GM21390 (cell line): ENCODE measurements around the gene CA11.

Source experiments
- ATAC-seq: cut with Tn5 transposase; IDR thresholded peaks from one replicate; pipeline ENCODE4 v1.9.1; 2021; ENCODE audit not compliant: unreplicated experiment

Gene CA11

DNA sequence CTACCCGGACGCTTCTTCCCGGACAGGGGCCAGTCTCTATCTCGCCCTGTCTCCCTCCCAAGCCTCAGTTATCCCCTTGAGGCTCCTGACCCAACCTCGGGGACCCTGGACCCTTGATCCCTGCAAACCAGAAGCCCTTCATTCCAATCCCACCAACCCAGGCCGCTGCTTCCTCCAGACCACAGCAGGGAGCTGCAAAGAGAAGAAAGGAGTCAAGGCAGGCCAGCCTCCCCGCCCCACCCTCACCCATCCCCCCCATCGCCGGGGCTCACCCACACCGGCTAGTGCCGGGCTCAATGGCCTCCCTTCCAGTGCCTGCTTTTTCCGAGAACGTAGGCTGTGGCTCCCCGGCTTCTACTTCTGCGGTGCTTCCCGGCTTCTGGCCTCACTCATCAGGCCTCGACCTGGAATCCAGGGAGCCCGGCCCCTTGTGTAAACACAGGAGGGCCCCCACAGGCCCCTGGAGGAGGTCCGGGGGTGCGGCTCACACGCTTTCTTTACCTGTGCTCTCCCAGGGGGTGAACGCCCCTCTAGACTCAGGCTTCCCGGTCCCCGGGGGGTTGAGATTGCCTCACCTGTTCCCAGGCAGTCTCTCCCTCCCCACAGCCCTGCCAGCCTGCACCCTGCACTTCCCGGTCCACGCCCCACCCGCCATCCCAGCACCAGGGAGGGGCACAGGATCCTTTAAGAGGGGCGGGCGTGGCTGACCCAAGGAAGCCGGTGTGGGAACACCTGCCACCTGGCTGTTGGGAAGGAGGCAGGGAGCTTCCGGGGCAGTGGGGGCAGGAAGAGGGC, 31.4 kb downstream of the CA11 start, which contains the start of gene FAM83E:
Gene FAM83E (minus strand): TSS at position 641 of the 795 bp plus-strand sequence. CDS start 1,704 bp downstream, outside the sequence.
- ATAC-seq: no peak

DNA sequence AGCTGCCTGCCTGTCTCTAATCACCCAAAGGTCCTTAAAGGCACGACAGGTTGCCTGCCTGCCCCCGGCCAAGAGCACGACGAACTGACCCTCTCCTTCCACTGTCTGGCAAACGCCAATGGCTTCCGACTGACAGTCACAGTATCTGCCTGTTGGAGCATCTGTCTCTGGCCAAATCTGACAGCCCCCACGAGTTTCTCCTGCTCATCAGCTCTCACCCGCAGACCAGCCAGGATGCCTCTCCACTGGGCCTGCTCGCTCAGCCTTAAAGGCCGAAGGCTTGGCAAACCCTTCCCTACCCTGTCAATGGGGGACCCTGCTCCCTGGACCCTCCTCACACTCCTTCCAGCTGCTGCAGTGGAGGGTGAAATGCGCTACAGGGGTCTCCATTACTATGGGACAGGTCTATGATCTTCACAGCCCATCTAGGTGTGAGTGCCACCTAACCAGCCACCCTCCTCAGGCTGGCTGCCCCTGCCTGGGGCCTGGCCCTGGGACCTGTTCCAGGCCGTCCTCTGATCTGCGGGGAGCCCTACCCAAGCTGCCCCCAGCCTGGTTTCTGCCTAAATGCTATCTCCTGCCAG, 32.0 kb downstream of the CA11 start:
- ATAC-seq: no peak

DNA sequence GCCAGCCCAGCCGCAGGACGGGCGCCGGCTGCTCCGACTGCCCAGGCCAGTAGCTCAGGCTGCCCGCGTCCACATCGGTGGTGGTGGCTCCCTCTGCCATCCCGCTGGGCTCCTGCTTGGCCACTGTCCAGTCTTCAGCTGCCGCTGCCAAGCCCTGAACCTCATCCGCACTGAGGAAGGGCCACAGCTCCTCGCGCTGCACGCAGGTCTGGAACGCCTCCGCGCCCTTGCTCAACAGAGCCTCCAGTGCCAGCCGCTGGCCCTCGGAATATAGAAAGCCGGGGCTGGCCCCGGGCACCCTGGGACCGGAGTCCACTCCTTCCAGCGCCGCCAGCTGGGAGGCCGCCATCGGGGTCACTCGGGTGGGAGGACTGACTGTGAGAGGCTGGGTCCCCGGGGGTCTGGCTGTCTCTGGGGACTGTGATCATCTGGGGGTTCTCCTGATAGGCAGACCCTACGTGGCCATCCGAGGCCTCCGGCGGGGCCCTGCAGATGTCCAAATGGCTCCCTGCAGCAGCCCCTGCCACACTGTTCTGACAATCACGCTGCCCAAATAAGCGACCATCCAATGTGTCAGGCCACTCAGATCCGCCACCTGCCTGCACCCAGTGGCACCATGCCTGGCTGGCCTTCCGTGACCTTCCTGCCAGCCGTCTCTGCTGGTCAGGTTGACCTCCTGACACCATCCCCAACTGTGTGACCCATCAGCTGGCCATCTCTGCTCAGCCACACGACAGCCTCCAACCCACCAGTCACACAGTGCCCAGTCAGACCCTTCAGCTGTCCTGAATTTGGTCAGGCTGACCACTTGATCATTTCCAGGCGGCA, 32.7 kb downstream of the CA11 start:
- no peak for ATAC-seq

DNA sequence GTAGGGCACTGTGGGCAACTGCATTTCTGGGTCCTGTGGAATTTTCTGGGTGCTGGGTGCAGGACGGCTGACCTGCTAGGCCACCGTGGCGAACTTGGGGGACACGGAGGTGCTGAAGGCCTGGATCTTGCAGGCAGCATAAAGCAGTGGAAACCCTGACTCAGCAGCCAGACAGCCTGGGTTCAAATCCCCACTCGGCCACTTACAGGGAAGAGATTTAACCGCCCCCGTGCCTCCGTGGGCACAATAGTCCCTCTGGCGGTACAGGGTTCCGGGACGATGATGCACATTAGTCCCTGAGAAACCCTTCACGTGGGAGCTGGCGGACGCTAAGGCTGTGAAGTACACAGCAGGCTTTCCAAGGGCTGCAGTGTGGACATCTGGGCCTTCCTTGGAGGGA, 34.1 kb downstream of the CA11 start:
- no peak for ATAC-seq

DNA sequence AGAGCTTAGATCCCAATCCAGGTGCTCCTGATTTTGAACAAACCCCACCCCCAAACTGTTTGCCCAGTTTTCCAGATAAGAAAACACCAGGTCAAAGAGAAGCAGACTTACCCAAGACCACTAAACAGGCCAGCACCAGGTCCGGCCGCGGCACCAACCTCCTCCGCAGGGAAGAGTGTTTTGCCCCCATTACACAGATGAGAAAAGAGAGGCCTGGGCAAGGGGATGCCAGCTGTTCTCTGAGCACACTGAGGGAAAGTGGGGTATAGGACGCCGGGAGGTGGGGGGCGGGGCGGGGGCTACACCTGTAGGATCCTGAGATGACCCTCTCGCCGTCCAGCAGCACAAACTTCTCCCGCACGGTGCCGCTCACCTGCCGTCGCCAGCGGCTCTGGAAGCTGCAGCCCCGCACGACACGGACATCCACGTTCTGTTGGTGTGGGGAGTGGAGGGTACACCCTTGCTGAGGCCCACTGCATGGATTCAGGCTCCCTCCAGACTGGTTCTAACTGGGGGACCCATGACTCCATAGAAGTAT, 36.3 kb downstream of the CA11 start:
- no peak for ATAC-seq

DNA sequence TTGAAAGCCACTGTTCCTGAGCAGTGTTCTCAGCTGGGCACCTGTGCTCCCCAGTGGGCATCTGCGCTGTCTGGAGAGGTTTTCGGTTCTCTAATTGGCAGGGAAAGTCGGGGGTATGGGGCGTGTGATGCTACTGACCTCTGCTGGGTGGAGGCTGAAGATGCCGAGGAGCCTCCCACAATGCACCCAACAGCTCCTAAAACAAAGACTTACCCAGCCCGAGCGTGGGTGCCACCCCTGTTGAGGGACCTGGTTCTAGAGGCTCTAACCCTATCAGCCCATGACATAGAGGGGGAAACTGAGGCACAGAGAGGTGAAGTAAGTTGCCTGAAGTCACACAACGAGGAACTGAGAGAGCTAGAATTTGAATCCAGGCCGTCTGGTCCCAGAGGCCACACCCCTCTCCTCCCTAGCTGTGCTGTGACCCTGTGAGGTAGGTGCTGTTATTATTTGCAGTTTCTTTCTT, 37.2 kb downstream of the CA11 start:
- ATAC-seq: no peak

DNA sequence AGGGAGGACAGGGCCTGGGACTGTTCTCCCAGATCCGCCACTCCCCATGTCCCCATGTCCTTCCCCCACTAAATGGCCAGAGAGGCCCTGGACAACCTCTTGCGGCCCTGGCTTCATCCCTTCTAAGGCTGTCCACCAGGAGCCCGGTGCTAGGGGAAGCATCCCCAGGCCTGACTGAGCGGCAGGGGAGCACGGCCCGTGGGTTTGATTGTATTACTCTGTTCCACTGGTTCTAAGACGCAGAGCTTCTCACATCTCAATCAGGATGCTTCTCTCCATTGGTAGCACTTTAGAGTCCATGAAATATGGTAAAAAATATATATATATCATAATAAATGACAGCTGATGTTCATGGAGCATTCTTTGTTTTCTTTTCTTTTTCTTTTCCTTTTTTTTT, 38.6 kb downstream of the CA11 start:
- no peak for ATAC-seq

DNA sequence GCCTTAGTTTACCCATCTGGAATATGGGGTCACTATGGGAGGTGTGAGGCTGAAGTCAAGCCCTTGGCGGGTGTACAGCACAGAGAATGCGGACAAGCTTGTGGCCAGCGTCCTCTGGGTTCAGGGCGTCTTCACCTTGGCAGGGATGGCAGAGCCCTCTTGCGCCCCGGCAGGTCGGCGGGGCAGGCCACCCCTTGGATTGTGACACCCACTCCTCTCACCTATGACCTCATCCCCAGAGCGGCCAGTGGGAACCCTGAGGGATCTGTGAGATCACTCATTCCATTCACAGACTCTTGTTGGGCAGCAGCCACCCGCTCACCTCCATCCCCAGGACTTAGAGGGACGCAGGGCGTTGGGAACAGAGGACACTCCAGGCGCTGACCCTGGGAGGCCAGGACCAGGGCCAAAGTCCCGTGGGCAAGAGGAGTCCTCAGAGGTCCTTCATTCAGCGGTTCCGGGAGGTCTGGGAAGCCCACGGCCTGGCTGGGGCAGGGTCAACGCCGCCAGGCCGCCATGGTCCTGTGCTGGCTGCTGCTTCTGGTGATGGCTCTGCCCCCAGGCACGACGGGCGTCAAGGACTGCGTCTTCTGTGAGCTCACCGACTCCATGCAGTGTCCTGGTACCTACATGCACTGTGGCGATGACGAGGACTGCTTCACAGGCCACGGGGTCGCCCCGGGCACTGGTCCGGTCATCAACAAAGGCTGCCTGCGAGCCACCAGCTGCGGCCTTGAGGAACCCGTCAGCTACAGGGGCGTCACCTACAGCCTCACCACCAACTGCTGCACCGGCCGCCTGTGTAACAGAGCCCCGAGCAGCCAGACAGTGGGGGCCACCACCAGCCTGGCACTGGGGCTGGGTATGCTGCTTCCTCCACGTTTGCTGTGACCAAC, 39.3 kb downstream of the CA11 start, which contains the start of gene SPACA4:
Gene SPACA4 (plus strand): TSS at position 280 of the 896 bp plus-strand sequence. CDS start 237 bp downstream, at position 517.
- ATAC-seq: no peak

DNA sequence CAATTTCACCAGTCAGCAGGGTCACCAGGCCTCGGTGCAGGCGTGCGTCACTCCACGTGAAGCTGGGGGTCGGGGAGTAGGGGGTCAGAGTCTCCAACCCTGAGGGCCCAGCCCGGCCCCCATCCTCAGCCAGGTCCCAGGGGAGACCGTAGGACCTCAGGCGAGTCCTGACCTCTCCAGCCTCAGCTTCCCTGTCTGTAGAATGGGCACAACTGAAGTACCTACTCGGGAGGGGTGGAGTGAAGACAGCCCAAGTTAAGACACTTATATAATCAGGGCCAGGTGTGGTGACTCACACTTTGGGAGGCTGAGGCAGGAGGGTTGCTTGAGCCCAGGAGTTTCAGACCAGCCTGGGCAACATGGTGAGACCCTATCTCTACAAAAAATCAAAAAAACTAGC, 42.1 kb downstream of the CA11 start:
- ATAC-seq: no peak

DNA sequence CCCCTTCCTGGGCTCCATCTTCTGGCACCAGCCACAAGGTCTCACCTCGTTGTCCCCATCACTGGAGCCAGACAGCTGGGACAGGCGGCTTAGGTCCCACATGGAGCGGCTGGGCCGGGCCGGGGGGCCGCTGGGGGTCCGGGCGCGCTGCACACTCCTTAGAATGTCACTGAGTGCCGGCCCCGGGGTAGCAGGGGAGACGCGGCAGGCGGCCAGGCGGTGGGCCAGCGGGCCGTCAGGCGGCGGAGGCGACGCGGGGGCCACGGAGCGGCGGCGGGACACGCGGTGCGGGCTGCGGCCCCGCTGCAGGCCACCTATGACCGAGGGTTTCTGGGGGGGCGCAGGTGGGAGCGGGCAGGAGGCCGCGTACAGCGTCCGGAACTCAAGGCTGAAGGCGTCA, 42.5 kb downstream of the CA11 start:
- ATAC-seq: no peak

DNA sequence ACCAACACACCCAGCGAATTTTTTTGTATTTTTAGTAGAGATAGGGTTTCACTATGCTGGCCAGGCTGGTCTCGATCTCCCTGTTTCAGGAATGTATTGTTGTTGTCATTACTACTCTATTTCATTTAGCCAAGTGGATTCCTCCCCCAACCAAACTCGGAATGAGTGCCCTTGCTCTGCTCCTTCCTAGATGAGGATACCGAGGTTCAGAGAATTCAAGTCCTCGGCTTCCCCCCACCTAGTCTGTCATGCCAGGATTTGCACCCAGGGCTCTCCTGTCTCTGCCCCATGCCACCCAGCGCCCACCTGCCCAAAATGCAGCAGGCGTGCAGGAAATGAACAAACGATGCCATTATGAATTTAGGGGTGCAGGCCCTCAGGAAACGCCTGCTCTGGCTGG, 43.0 kb downstream of the CA11 start:
- no peak for ATAC-seq

DNA sequence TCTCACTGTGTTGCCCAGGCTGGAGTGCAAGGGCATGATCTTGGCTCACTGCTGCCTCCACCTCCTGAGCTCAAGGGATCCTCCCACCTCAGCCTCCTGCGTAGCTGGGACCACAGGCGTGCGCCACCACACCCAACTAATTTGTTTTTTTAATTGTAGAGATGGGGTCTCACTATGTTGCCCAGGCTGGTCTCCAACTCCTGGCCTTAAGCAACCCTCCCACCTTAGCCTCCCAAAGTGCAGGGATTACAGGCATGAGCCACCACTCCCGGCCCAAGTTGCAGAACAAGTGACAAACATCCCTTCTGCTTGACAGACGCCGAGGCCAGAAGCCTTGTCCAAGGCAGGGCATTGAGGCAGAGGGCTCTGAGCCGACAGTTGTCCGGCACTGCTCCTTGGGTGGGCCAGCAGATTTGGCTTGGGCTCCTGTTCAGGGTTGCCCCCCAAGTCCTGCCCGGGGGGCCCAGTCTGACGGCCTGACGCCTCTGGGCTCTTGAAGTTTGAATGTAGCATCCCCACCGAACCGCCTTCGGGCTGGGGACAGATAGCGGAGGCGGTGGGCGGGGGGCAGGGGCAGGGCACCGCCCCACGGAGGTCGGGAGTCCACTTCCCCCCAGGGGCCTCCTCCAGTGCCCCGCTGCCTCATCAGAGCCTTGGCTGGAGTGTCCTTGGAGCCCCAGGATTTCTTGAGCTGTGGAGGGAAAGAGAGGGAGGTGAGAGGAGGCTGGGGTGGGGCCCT, 45.1 kb downstream of the CA11 start:
- ATAC-seq: no peak

DNA sequence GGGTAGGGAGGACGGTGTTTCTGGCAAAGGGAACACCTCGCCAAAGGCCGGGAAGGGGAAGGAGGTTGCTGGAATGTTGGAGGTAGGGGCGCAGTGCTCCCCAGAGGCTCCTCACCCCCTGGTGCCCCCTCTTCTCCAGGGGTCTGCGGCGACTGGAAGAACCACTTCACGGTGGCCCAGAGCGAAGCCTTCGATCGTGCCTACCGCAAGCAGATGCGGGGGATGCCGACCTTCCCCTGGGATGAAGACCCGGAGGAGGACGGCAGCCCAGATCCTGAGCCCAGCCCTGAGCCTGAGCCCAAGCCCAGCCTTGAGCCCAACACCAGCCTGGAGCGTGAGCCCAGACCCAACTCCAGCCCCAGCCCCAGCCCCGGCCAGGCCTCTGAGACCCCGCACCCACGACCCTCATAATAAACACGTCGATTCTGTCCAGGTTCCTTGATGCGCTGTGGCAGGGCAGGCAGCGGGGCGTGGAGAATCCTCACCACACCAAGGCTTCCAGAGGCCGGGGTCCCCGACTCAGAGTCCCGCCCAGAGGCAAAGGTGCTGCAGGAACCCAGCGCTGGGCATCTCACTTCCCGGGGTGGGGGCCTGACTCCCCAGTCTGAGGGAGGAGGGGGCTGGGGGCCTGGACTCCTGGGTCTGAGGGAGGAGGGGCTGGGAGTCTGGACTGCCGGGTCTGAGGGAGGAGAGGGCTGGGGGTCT, 46.8 kb downstream of the CA11 start:
- no peak for ATAC-seq

DNA sequence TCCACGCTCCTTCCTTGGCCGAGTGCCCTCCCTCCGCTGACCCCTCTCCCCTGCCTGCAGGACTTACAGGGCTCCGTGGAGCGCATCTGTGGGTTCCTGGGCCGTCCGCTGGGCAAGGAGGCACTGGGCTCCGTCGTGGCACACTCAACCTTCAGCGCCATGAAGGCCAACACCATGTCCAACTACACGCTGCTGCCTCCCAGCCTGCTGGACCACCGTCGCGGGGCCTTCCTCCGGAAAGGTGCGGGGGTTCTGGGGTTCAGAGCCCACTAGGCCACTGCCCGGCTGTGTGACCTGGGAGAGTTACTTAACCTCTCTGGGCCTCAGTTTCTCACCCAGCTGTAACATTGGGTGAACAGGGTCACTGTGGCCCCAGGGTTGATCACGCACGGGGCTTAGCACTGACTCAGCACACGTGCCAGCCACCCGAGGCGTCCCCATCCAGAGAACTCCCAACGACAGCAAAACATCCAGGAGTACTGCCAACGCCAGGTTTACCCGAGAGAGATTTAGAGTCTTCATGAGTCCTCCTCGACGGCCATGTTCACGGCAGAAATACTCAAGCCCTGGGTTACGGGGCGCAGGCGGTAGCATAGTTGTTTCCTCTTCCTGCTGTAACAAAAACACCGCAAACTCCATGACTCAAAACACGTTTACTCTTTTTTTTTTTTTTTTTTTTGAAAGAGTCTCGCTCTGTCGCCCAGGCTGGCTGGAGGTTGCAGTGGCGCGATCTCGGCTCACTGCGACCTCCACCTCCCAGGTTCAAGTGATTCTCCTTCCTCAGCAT, 49.1 kb downstream of the CA11 start:
- no peak for ATAC-seq

DNA sequence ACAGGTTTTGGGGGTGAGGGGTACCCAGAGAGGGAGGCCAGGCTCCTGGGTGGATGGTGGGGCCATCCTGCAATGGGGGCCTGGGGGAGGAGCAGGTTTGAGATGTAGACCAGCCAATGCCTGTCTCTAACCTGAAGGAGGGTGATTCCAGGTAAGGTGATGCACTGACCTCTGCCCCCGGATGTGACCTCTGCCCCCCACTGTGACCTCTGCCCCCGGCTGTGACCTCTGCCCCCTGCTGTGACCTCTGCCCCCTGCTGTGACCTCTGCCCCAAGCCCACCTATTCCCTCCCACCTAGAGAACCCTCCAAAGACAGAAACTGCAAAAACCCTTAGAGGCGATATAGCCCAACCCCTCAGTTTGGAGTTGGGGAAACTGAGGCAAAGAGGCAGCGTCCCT, 49.8 kb downstream of the CA11 start:
- no peak for ATAC-seq

DNA sequence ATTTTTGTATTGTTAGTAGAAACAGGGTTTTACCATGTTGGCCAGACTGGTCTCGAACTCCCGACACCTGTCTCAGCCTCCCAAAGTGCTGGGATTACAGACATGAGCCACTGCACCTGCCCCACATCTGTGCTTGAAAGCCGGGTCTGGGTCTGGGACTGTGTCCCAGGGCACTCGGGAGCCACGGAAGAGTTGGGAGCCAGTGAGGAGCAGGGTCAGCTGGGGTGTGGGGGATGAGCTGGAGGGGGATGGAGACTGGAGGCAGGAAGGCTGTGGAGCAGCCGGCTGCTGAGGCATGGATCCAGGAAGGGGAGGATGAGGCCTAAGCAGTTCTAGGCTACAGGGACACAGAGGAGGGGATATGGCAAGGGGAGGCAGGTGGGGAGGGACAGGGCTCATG, 50.2 kb downstream of the CA11 start:
- no peak for ATAC-seq

DNA sequence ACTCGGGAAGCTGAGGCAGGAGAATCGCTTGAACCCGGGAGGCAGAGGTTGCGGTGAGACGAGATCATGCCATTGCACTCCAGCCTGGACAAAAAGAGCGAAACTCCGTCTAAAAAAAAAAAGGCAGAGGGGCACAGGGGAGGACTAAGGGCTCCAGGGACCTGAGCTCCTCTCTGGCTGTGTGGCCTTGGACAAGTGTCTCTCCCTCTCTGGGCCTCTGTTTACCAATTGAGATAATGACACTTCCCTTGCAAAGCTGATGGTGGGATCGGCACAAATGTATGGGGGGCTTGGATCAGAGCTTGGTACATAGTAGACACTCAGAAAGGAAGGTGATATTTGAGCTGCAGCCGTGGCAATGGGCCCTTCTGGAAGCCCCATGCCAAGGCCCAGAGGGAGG, 50.8 kb downstream of the CA11 start:
- no peak for ATAC-seq

DNA sequence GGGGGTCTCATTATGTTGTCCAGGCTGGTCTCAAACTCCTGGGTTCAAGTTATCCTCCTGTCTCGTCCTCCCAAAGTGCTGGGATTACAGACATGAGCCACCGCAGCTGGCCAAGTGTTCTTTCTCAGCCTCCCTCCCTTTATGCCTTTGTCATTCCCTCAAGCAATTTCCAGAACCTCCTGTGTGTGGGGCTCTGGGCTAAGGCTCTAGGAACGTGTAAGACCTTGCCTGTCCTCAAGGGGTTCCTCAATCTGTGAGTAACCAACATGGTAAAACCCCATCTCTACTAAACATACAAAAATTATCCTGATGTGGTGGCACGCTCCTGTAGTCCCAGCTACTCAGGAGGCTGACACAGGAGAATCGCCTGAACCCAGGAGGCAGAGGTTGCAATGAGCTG, 55.0 kb downstream of the CA11 start:
- ATAC-seq: no peak
